ENCODE results near the gene DOCK11.
A peak's percentile ranks its signal among the peaks of the same experiment; 100 is the strongest.
"Not testable (repeated sequence)": the region's sequence is repeated elsewhere in the genome, so short reads cannot be mapped to it uniquely, and the experiment has no call there.

The DOCK11 gene

GRCh38 chrX:118570209-118570608 is 74.6 kb downstream of the DOCK11 start:
- Histone ChIP-seq H3K36me3 (ENCODE audit: control insufficient read depth, insufficient read depth, low read length) (no peaks in the 10 kb centered on the region), H3K27ac (ENCODE audit: low read depth, low read length, severe bottlenecking) (no peak overlapping the region), H3K9me3 (ENCODE audit: control insufficient read depth, low read length) (no peaks in the 10 kb centered on the region), H3K4me1 (ENCODE audit: control insufficient read depth, insufficient read depth, low read length, poor library complexity, severe bottlenecking) (no peaks in the 10 kb centered on the region), H3K4me3 (ENCODE audit: extremely low read depth, insufficient read depth, low read length, poor library complexity, severe bottlenecking) (no peak overlapping the region)
- no CpG with 5 or more reads among the region's 2 CpGs for WGBS, 2 experiments (ENCODE audit: insufficient coverage in 2 of 2)

DNA sequence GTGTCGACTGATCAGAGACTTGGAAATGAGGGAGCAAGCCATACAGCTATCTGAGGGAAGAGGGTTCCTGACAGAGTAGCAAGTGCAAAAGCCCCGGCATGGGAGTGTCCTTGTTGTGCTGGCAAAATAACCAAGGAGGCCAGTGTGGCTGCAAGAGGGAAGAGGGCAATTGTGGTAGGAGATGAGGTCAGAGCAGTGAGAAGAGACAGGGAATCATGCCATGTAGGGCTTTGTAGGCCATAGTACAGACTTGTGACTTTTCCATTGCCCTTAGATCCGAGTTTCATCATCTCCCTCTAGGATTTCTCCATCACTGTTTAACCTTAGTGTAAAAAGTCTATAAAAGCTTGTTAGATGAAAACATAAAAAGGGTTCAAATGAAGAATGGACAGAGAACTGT is 76.2 kb downstream of the DOCK11 start:
- Histone ChIP-seq H3K9me3 (ENCODE audit: control insufficient read depth, low read length) (no peaks in the 10 kb centered on the region), H3K4me3 (ENCODE audit: extremely low read depth, insufficient read depth, low read length, poor library complexity, severe bottlenecking) (no peak overlapping the region), H3K27ac (ENCODE audit: low read depth, low read length, severe bottlenecking) (no peak overlapping the region), H3K4me1 (ENCODE audit: control insufficient read depth, insufficient read depth, low read length, poor library complexity, severe bottlenecking) (no peaks in the 10 kb centered on the region), H3K36me3 (ENCODE audit: control insufficient read depth, insufficient read depth, low read length) (peaks cover 3% of the 10 kb centered on the region)
- 95% methylated on average over 2 of the region's 3 CpGs; no CpG with 5 or more reads in 1 of the 2 experiments for WGBS, 2 experiments (ENCODE audit: insufficient coverage in 2 of 2)

DNA sequence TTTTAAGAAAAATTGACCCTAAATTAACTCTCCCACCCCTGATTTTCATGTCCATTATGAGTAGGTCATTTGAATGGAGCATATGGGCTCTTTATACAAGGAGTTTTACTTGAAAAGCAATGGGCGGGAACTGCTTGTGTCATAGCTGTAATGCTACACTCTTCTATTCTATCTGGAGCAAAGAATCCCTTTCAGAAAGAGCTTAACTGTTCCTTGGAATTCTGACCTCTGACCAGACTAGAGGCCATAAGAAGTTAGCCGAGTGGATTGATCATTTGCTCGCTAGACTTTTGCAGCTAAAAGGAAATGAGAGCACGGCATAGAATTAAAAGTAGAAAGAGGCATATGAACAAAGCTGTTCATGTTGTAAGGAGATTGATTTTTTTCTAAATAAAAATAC is 79.1 kb downstream of the DOCK11 start:
- H3K4me1 ChIP-seq (ENCODE audit: control insufficient read depth, insufficient read depth, low read length, poor library complexity, severe bottlenecking): no peaks in the 10 kb centered on the region
- 83% methylated on average over 1 to 2 of the region's 4 CpGs for WGBS, 2 experiments (ENCODE audit: insufficient coverage in 2 of 2)
- H3K4me3 ChIP-seq (ENCODE audit: extremely low read depth, insufficient read depth, low read length, poor library complexity, severe bottlenecking): no peak overlapping the region
- no peak overlapping the region for H3K27ac ChIP-seq (ENCODE audit: low read depth, low read length, severe bottlenecking)
- no peaks in the 10 kb centered on the region for H3K9me3 ChIP-seq (ENCODE audit: control insufficient read depth, low read length)
- peaks cover 3% of the 10 kb centered on the region for H3K36me3 ChIP-seq (ENCODE audit: control insufficient read depth, insufficient read depth, low read length)

GRCh38 chrX:118577041-118577440 is 81.4 kb downstream of the DOCK11 start:
- no peak overlapping the region for H3K4me3 ChIP-seq (ENCODE audit: extremely low read depth, insufficient read depth, low read length, poor library complexity, severe bottlenecking)
- peaks cover 3% of the 10 kb centered on the region for H3K36me3 ChIP-seq (ENCODE audit: control insufficient read depth, insufficient read depth, low read length)
- H3K27ac ChIP-seq (ENCODE audit: low read depth, low read length, severe bottlenecking): no peak overlapping the region
- H3K9me3 ChIP-seq (ENCODE audit: control insufficient read depth, low read length): no peaks in the 10 kb centered on the region
- no peaks in the 10 kb centered on the region for H3K4me1 ChIP-seq (ENCODE audit: control insufficient read depth, insufficient read depth, low read length, poor library complexity, severe bottlenecking)
- WGBS, 2 experiments (ENCODE audit: insufficient coverage in 2 of 2): 92 to 100% methylated on average over 2 to 4 of the region's 5 CpGs

DNA sequence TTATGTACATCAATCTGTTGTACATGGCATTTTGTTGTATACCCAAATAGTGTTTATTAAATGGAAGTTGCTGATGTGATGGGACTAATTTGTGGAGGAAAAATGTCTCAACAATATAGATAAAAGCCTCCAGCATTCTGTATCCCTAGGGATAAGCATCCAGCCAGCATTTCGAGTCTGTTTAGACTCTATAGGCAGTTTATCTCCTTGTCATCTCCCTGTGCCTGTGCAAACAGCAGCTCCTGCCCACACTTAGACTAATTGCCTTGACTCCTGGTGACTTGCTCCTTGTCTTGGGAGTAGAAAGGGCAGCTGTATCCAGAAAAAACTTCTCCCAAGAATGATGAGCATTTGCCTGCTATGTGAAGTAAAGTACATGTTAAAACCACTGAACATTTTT is 83.8 kb downstream of the DOCK11 start:
- no peaks in the 10 kb centered on the region for H3K4me1 ChIP-seq (ENCODE audit: control insufficient read depth, insufficient read depth, low read length, poor library complexity, severe bottlenecking)
- H3K9me3 ChIP-seq (ENCODE audit: control insufficient read depth, low read length): no peaks in the 10 kb centered on the region
- H3K36me3 ChIP-seq (ENCODE audit: control insufficient read depth, insufficient read depth, low read length): peaks cover 3% of the 10 kb centered on the region
- no peak overlapping the region for H3K4me3 ChIP-seq (ENCODE audit: extremely low read depth, insufficient read depth, low read length, poor library complexity, severe bottlenecking)
- no CpG with 5 or more reads among the region's 1 CpG for WGBS, 2 experiments (ENCODE audit: insufficient coverage in 2 of 2)
- no peak overlapping the region for H3K27ac ChIP-seq (ENCODE audit: low read depth, low read length, severe bottlenecking)

DNA sequence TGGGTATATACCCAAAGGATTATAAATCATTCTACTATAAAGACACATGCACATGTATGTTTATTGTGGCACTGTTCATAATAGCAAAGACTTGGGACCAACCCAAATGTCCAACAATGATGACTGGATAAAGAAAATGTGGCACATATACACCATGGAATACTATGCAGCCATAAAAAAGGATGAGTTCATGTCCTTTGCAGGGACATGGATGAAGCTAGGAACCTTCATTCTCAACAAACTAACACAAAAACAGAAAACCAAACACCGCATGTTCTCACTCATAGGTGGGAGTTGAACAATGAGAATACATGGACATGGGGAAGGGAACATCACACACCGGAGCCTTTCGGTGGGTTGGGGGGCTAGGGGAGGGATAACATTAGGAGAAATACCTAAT is 87.3 kb downstream of the DOCK11 start:
- no CpG with 5 or more reads among the region's 3 CpGs for WGBS, 2 experiments (ENCODE audit: insufficient coverage in 2 of 2)
- H3K36me3 ChIP-seq (ENCODE audit: control insufficient read depth, insufficient read depth, low read length); H3K9me3 ChIP-seq (ENCODE audit: control insufficient read depth, low read length); H3K4me1 ChIP-seq (ENCODE audit: control insufficient read depth, insufficient read depth, low read length, poor library complexity, severe bottlenecking); H3K27ac ChIP-seq (ENCODE audit: low read depth, low read length, severe bottlenecking); H3K4me3 ChIP-seq (ENCODE audit: extremely low read depth, insufficient read depth, low read length, poor library complexity, severe bottlenecking): not testable (repeated sequence)

DNA sequence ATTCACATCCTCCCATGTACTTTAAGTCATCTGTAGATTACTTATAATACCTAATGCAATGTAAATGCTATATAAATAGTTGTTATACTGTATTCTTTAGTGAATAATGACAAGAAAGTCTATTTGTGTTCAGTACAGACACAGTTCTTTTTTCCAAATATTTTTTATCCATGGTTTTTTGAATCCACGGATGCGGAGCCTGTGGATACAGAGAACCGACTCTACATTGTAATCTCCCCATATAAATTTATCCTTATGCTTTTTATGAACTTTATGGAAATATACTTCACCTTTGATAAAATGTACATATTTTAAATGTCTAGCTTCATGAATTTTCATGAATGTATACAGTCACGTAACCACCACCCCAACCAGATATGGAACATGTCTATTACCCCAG is 88.2 kb downstream of the DOCK11 start:
- Histone ChIP-seq H3K9me3 (ENCODE audit: control insufficient read depth, low read length) (no peaks in the 10 kb centered on the region), H3K4me3 (ENCODE audit: extremely low read depth, insufficient read depth, low read length, poor library complexity, severe bottlenecking) (no peak overlapping the region), H3K4me1 (ENCODE audit: control insufficient read depth, insufficient read depth, low read length, poor library complexity, severe bottlenecking) (no peaks in the 10 kb centered on the region), H3K36me3 (ENCODE audit: control insufficient read depth, insufficient read depth, low read length) (peaks cover 6% of the 10 kb centered on the region), H3K27ac (ENCODE audit: low read depth, low read length, severe bottlenecking) (no peak overlapping the region)
- WGBS, 2 experiments (ENCODE audit: insufficient coverage in 2 of 2): no CpG with 5 or more reads among the region's 4 CpGs

DNA sequence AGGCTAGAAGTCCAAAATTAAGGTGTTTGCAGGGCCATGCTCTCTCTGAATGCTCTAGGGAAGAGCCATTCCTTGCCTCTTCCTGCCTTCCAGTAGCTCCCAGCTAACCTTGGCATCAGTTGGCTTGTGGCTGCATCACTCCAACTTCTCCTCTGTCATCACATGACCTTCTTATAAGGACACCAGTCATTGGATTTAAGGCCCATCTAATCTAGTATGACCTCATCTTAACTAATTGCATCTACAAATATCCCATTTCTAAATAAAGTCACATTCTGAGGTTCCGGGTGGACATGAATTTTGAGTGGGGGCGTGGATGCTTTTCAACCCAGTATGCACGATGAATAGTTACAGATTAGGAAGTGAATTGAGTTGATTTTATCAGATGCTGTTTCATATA is 89.7 kb downstream of the DOCK11 start:
- Histone ChIP-seq H3K4me1 (ENCODE audit: control insufficient read depth, insufficient read depth, low read length, poor library complexity, severe bottlenecking) (no peaks in the 10 kb centered on the region), H3K27ac (ENCODE audit: low read depth, low read length, severe bottlenecking) (no peak overlapping the region), H3K36me3 (ENCODE audit: control insufficient read depth, insufficient read depth, low read length) (peaks cover 7% of the 10 kb centered on the region), H3K9me3 (ENCODE audit: control insufficient read depth, low read length) (no peaks in the 10 kb centered on the region), H3K4me3 (ENCODE audit: extremely low read depth, insufficient read depth, low read length, poor library complexity, severe bottlenecking) (no peak overlapping the region)
- WGBS, 2 experiments (ENCODE audit: insufficient coverage in 2 of 2): 100% methylated on average over 3 of the region's 3 CpGs; no CpG with 5 or more reads in 1 of the 2 experiments

GRCh38 chrX:118586206-118586605 is 90.6 kb downstream of the DOCK11 start:
- not testable (repeated sequence) for H3K4me3 ChIP-seq (ENCODE audit: extremely low read depth, insufficient read depth, low read length, poor library complexity, severe bottlenecking); H3K9me3 ChIP-seq (ENCODE audit: control insufficient read depth, low read length); H3K27ac ChIP-seq (ENCODE audit: low read depth, low read length, severe bottlenecking); H3K4me1 ChIP-seq (ENCODE audit: control insufficient read depth, insufficient read depth, low read length, poor library complexity, severe bottlenecking); H3K36me3 ChIP-seq (ENCODE audit: control insufficient read depth, insufficient read depth, low read length)
- WGBS, 2 experiments (ENCODE audit: insufficient coverage in 2 of 2): 90% methylated on average over 2 of the region's 7 CpGs; no CpG with 5 or more reads in 1 of the 2 experiments

GRCh38 chrX:118588715-118589114 is 93.1 kb downstream of the DOCK11 start:
- H3K4me3 ChIP-seq (ENCODE audit: extremely low read depth, insufficient read depth, low read length, poor library complexity, severe bottlenecking): no peak overlapping the region
- H3K4me1 ChIP-seq (ENCODE audit: control insufficient read depth, insufficient read depth, low read length, poor library complexity, severe bottlenecking): no peaks in the 10 kb centered on the region
- H3K9me3 ChIP-seq (ENCODE audit: control insufficient read depth, low read length): no peaks in the 10 kb centered on the region
- 50% methylated on average over 1 of the region's 3 CpGs; no CpG with 5 or more reads in 1 of the 2 experiments for WGBS, 2 experiments (ENCODE audit: insufficient coverage in 2 of 2)
- H3K36me3 ChIP-seq (ENCODE audit: control insufficient read depth, insufficient read depth, low read length): peaks cover 7% of the 10 kb centered on the region
- H3K27ac ChIP-seq (ENCODE audit: low read depth, low read length, severe bottlenecking): peak overlapping the region; percentile 1

- WGBS, 2 experiments (ENCODE audit: insufficient coverage in 2 of 2): no CpG with 5 or more reads among the region's 1 CpG
- H3K4me3 ChIP-seq (ENCODE audit: extremely low read depth, insufficient read depth, low read length, poor library complexity, severe bottlenecking): no peak overlapping the region
- peak overlapping the region; percentile 1 for H3K27ac ChIP-seq (ENCODE audit: low read depth, low read length, severe bottlenecking)
- no peaks in the 10 kb centered on the region for H3K4me1 ChIP-seq (ENCODE audit: control insufficient read depth, insufficient read depth, low read length, poor library complexity, severe bottlenecking)
- no peaks in the 10 kb centered on the region for H3K9me3 ChIP-seq (ENCODE audit: control insufficient read depth, low read length)
- H3K36me3 ChIP-seq (ENCODE audit: control insufficient read depth, insufficient read depth, low read length): peaks cover 7% of the 10 kb centered on the region
These were observed 93.6 kb downstream of the DOCK11 start for GRCh38 chrX:118589227-118589626.

Data from mesodermal cell (in vitro differentiated cells).